ENCODE data around the gene GRID1. TPM values are rescaled to one million over a fixed set of nuclear protein-coding genes. Genes with fewer than 3 reads are reported as not detected.

The GRID1 gene
- total RNA-seq, 1 experiment from 2014 or later, result 0.37 TPM

- H3K36me3 Mint-ChIP-seq, result no peaks in the 10 kb centered on the region
- no peak overlapping the region for H3K4me3 Mint-ChIP-seq
- H3K27me3 Mint-ChIP-seq (ENCODE audit: low read depth), result no peaks in the 10 kb centered on the region
- TF ChIP-seq NR3C1 (CRISPR knock-in tag; conservative IDR thresholded peaks at IDR 0.05; ENCODE audit: low read depth) (no peak), NFATC4 (CRISPR knock-in tag; IDR thresholded peaks at IDR 0.05) (no peak), IRF1 (CRISPR knock-in tag; IDR thresholded peaks at IDR 0.05) (no peak), ETV6 (CRISPR knock-in tag; IDR thresholded peaks at IDR 0.05) (no peak), STAT6 (CRISPR knock-in tag; conservative IDR thresholded peaks at IDR 0.05; ENCODE audit: low read depth) (no peak), CREM (CRISPR knock-in tag; IDR thresholded peaks at IDR 0.05) (no peak), ZSCAN18 (CRISPR knock-in tag; IDR thresholded peaks at IDR 0.05) (no peak), TEAD4 (CRISPR knock-in tag; IDR thresholded peaks at IDR 0.05) (no peak), NR1H2 (CRISPR knock-in tag; IDR thresholded peaks at IDR 0.05) (no peak), KAT7 (CRISPR knock-in tag; IDR thresholded peaks at IDR 0.05; ENCODE audit: borderline replicate concordance) (no peak), ZNF416 (CRISPR knock-in tag; IDR thresholded peaks at IDR 0.05) (no peak), ZBTB43 (CRISPR knock-in tag; IDR thresholded peaks at IDR 0.05) (no peak), SOX15 (CRISPR knock-in tag; IDR thresholded peaks at IDR 0.05) (no peak)
- ChIA-PET CTCF (interaction anchor here (1.0 kb wide), 1 partner anchor 86 kb away, joined by 3 read pairs; no protein-coding TSS in a partner anchor), POLR2A (no interaction called here)
- peaks cover 7% of the 10 kb centered on the region for H3K4me1 Mint-ChIP-seq
- no peak overlapping the region for H3K27ac Mint-ChIP-seq
- no peak for ATAC-seq
- DNase-seq (ENCODE audit: low spot score), result peak; percentile 3
- H3K9me3 Mint-ChIP-seq, result no peaks in the 10 kb centered on the region
Measured at GRCh38 chr10:86204421-86205305, 161.9 kb downstream of the GRID1 start.

GRCh38 chr10:86203162-86203905 lies 163.3 kb downstream of the GRID1 start:
- peak; percentile 74 for ATAC-seq
- H3K36me3 Mint-ChIP-seq, result no peaks in the 10 kb centered on the region
- H3K27me3 Mint-ChIP-seq (ENCODE audit: low read depth), result no peaks in the 10 kb centered on the region
- no peak overlapping the region for H3K4me3 Mint-ChIP-seq
- peaks cover 7% of the 10 kb centered on the region for H3K4me1 Mint-ChIP-seq
- H3K9me3 Mint-ChIP-seq, result no peaks in the 10 kb centered on the region
- POLR2A ChIA-PET, result no interaction called here
- H3K27ac Mint-ChIP-seq, result no peak overlapping the region
- peak; percentile 75 for DNase-seq (ENCODE audit: low spot score)
- CTCF ChIA-PET, result interaction anchor here (1.0 to 1.5 kb wide), 3 partner anchors 25 to 208 kb away, joined by 3 to 5 read pairs (median 4); no protein-coding TSS in a partner anchor
- TF ChIP-seq CDX4 (CRISPR knock-in tag; IDR thresholded peaks at IDR 0.05; ENCODE audit: borderline replicate concordance) (no peak), ZNF317 (CRISPR knock-in tag; IDR thresholded peaks at IDR 0.05; ENCODE audit: borderline replicate concordance, low read depth) (no peak), CTCF (IDR thresholded peaks at IDR 0.05) (no peak), SMAD4 (CRISPR knock-in tag; IDR thresholded peaks at IDR 0.05) (no peak; the same call in 1 of the 2 replicates), CBFB (CRISPR knock-in tag; IDR thresholded peaks at IDR 0.05; ENCODE audit: low read depth) (no peak), AR (CRISPR knock-in tag; IDR thresholded peaks at IDR 0.05) (no peak)

All from WTC11 (cell line).